K562 (cell line): ENCODE results near the gene PMF1. TPM values are rescaled to one million over a fixed set of nuclear protein-coding genes. Genes with fewer than 3 reads are reported as not detected.

ENCODE experiments used
- PHF20 ChIP-seq: fragments of 450-650 bp; IDR thresholded peaks from 2 replicates; pipeline ENCODE4 v1.6.1; 2018; ENCODE audit not compliant: partially characterized antibody
- PHF21A ChIP-seq: fragments of 450-650 bp; IDR thresholded peaks from 2 replicates; pipeline ENCODE4 v1.6.1; 2017; ENCODE audit warnings: low read depth, borderline replicate concordance
- REST ChIP-seq, 2 experiments: fragments of 450-650 bp; formaldehyde crosslinking in 1 of 2; IDR thresholded peaks; 2 replicates each; pipeline versions ENCODE4 v1.4.0 to v1.6.1; 2014 to 2020; ENCODE audit warnings: mild to moderate bottlenecking in 2 of 2, borderline replicate concordance in 1 of 2, low read depth in 1 of 2
- TCF7L2 ChIP-seq: fragments of 150-350 bp; IDR thresholded peaks from 2 replicates; pipeline ENCODE4 v1.6.1; 2016; ENCODE audit warnings: low read depth, mild to moderate bottlenecking, low read length, moderate library complexity
- THAP12 ChIP-seq: fragments of 250-450 bp; sonication (Bioruptor Pico); IDR thresholded peaks from 2 replicates; pipeline ENCODE4 v1.9.0; 2021; ENCODE audit warnings: mild to moderate bottlenecking, inconsistent platforms
- ZNF511 ChIP-seq: sonication (generic); formaldehyde crosslinking; IDR thresholded peaks from 2 replicates; pipeline ENCODE4 v1.8.0; 2022; ENCODE audit warnings: mild to moderate bottlenecking, missing genetic modification reagents
- polyA plus RNA-seq, 8 experiments: library from polyadenylated mRNA; depleted of rRNA in 4 of 8; stranded (reverse) in 5 of 8; unstranded in 3 of 8; fragments of >200 nt; fragmentation: Nextera tagmentation in 2 of 8; fragmentation: Illumina TruSeq in 1 of 8; extraction: Ambion mirVana in 2 of 8; extraction: Trizol in 1 of 8; gene quantifications; 2 replicates each; pipeline versions ENCODE4 v1.2.1 to v1.2.3, GENCODE V29; 2011 to 2014; ENCODE audit warnings: inconsistent platforms in 1 of 8, missing spikeins in 1 of 8
- total RNA-seq, 7 experiments: library from RNA; depleted of rRNA in 6 of 7; stranded (reverse); fragments of >200 nt in 6 of 7; fragmentation: Illumina TruSeq in 2 of 7; extraction: Trizol in 2 of 7; gene quantifications; 2 replicates each; pipeline versions ENCODE4 v1.2.1 to v1.2.3, GENCODE V29; 2011 to 2021; ENCODE audit warnings: low replicate concordance in 1 of 7
- TF ChIP-seq, protein P1 (sequence below): sonication (generic); formaldehyde crosslinking; IDR thresholded peaks from 2 replicates; pipeline ENCODE4 v1.8.1; 2023; ENCODE audit warnings: mild to moderate bottlenecking, missing genetic modification reagents

PMF1 gene
- total and polyA plus RNA-seq, 9 of the 15 experiments (the other 6 are each of a cell fraction or from before 2014, with no cell fraction given): 9.4 to 92.9 (median 71.0) TPM

- no peak for TF ChIP-seq REST (IDR thresholded peaks at IDR 0.05; ENCODE audit: borderline replicate concordance)
- peak; percentile 45; the same call in 1 of the 2 replicates for TF ChIP-seq REST (CRISPR knock-in tag; IDR thresholded peaks at IDR 0.05; ENCODE audit: low read depth)
- peak; percentile 79; the same call in 1 of the 2 replicates for TF ChIP-seq ZNF511 (CRISPR knock-in tag)
- peak; percentile 86 for TF ChIP-seq PHF20
- no peak for TF ChIP-seq TCF7L2
- 0 out of 2 replicates have a peak, but pooled peaks have one; percentile 34 for TF ChIP-seq PHF21A
- TF ChIP-seq, protein P1, sequence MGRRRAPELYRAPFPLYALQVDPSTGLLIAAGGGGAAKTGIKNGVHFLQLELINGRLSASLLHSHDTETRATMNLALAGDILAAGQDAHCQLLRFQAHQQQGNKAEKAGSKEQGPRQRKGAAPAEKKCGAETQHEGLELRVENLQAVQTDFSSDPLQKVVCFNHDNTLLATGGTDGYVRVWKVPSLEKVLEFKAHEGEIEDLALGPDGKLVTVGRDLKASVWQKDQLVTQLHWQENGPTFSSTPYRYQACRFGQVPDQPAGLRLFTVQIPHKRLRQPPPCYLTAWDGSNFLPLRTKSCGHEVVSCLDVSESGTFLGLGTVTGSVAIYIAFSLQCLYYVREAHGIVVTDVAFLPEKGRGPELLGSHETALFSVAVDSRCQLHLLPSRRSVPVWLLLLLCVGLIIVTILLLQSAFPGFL (CRISPR knock-in tag): no peak
- peak; percentile 70; the same call in 1 of the 2 replicates for TF ChIP-seq THAP12
Observed at GRCh38 chr1:156212833-156213643, at the start of gene PMF1 (continued).
